Caki2 (cell line): ENCODE data around the gene GRID1. TPM values are rescaled to one million over a fixed set of nuclear protein-coding genes. Genes with fewer than 3 reads are reported as not detected.
"Not testable (repeated sequence)": the region's sequence is repeated elsewhere in the genome, so short reads cannot be mapped to it uniquely, and the experiment has no call there.

Experiments
- DNase-seq: peaks from one replicate; pipeline ENCODE4 v3.0.0-alpha.2; 2015; ENCODE audit warnings: low read depth
- in situ Hi-C: cut with HindIII; loops from 2 replicates; pipeline ENCODE4 v1.10.0; 2016; ENCODE audit warnings: low sequenced_read_pairs, low pct_unique_long_range_greater_than_20kb, mixed read lengths
- total RNA-seq: library from RNA; depleted of rRNA; stranded (reverse); fragments of >200 nt; shearing (Covaris generic); gene quantifications from 2 replicates; pipeline ENCODE4 v1.2.3, GENCODE V29; 2014; ENCODE audit warnings: low replicate concordance

The GRID1 gene
- total RNA-seq, 1 experiment from 2014 or later, result 2.6 TPM

- in situ Hi-C loops, result no loop called here
- no peak for DNase-seq
Observed at GRCh38 chr10:85781404-85781803, 585.2 kb downstream of the GRID1 start.

GRCh38 chr10:85778074-85778473 lies 588.5 kb downstream of the GRID1 start:
- in situ Hi-C loops, result no loop called here
- no peak for DNase-seq

- in situ Hi-C loops, result no loop called here
- no peak for DNase-seq
Observed at GRCh38 chr10:85767891-85768290, 598.7 kb downstream of the GRID1 start.

- no peak for DNase-seq
- in situ Hi-C loops, result no loop called here
Observed at GRCh38 chr10:85764108-85764507, 602.5 kb downstream of the GRID1 start.

GRCh38 chr10:85761906-85762445 lies 604.6 kb downstream of the GRID1 start:
- no peak for DNase-seq
- in situ Hi-C loops, result no loop called here

- DNase-seq, result no peak
- in situ Hi-C loops, result no loop called here
Observed at GRCh38 chr10:85741626-85742300, 624.8 kb downstream of the GRID1 start.

- in situ Hi-C loops, result no loop called here
- no peak for DNase-seq
Observed at GRCh38 chr10:85735997-85736396, 630.6 kb downstream of the GRID1 start.

- no peak for DNase-seq
- in situ Hi-C loops, result no loop called here
Observed at GRCh38 chr10:85734791-85735190, 631.8 kb downstream of the GRID1 start.

- in situ Hi-C loops, result no loop called here
- DNase-seq, result no peak
Observed at GRCh38 chr10:85724215-85724614, 642.4 kb downstream of the GRID1 start.

GRCh38 chr10:85720931-85721590 lies 645.5 kb downstream of the GRID1 start:
- DNase-seq, result no peak
- in situ Hi-C loops, result no loop called here

- in situ Hi-C loops, result no loop called here
Observed at GRCh38 chr10:85719408-85719807, 647.2 kb downstream of the GRID1 start.

GRCh38 chr10:85713885-85714284 lies 652.7 kb downstream of the GRID1 start:
- in situ Hi-C loops, result no loop called here
- DNase-seq, result no peak

More at GRCh38 chr10:85719408-85719807, 647.2 kb downstream of the GRID1 start:
- DNase-seq, result no peak

- no peak for DNase-seq
- in situ Hi-C loops, result no loop called here
Observed at GRCh38 chr10:85702768-85703167, 663.8 kb downstream of the GRID1 start.

- DNase-seq, in situ Hi-C loops: not testable (repeated sequence)
Observed at GRCh38 chr10:85699066-85699465, 667.5 kb downstream of the GRID1 start.

- no peak for DNase-seq
- in situ Hi-C loops, result no loop called here
Observed at GRCh38 chr10:85696893-85697292, 669.7 kb downstream of the GRID1 start.

GRCh38 chr10:85682621-85683020 lies 684.0 kb downstream of the GRID1 start:
- in situ Hi-C loops, result no loop called here
- DNase-seq, result no peak

- in situ Hi-C loops, result no loop called here
- peak; percentile 12 for DNase-seq
Observed at GRCh38 chr10:85679710-85680109, 686.9 kb downstream of the GRID1 start.

GRCh38 chr10:85679061-85679460 lies 687.5 kb downstream of the GRID1 start:
- in situ Hi-C loops, result no loop called here
- DNase-seq, result no peak

- in situ Hi-C loops, result no loop called here
- DNase-seq, result no peak
Observed at GRCh38 chr10:85674851-85675250, 691.7 kb downstream of the GRID1 start.

GRCh38 chr10:85673270-85673669 lies 693.3 kb downstream of the GRID1 start:
- DNase-seq, result no peak

More at GRCh38 chr10:85673270-85673669, 693.3 kb downstream of the GRID1 start:
- in situ Hi-C loops, result no loop called here
